HTERT RPE-1 (cell line): ENCODE measurements around the gene GLUD1.
"Not testable (repeated sequence)": the region's sequence is repeated elsewhere in the genome, so short reads cannot be mapped to it uniquely, and the experiment has no call there.

Experiments used
- in situ Hi-C: fragments of 300-500 bp; cut with MboI; formaldehyde crosslinking; loops from 4 replicates; pipeline ENCODE4 v1.14.3; 2020; ENCODE audit warnings: low sequenced_read_pairs

Gene GLUD1

GRCh38 chr10:87090779-87091178 lies 3.9 kb downstream of the GLUD1 start:
- in situ Hi-C loops: no loop called here

GRCh38 chr10:87089746-87090145 lies 4.9 kb downstream of the GLUD1 start:
- in situ Hi-C loops: no loop called here

GRCh38 chr10:87085537-87085936 lies 9.1 kb downstream of the GLUD1 start:
- in situ Hi-C loops: no loop called here

GRCh38 chr10:87084291-87084782 lies 10.3 kb downstream of the GLUD1 start:
- in situ Hi-C loops: not testable (repeated sequence)

GRCh38 chr10:87083576-87084290 lies 10.9 kb downstream of the GLUD1 start:
- in situ Hi-C loops: not testable (repeated sequence)

GRCh38 chr10:87082219-87082618 lies 12.4 kb downstream of the GLUD1 start:
- in situ Hi-C loops: not testable (repeated sequence)

- in situ Hi-C loops: not testable (repeated sequence)
Observed at GRCh38 chr10:87081574-87081973, 13.1 kb downstream of the GLUD1 start.

- in situ Hi-C loops: not testable (repeated sequence)
Observed at GRCh38 chr10:87080621-87081020, 14.0 kb downstream of the GLUD1 start.

- in situ Hi-C loops: no loop called here
Observed at GRCh38 chr10:87079106-87079836, 15.4 kb downstream of the GLUD1 start.

- in situ Hi-C loops: not testable (repeated sequence)
Observed at GRCh38 chr10:87076421-87076820, 18.2 kb downstream of the GLUD1 start.

- in situ Hi-C loops: no loop called here
Observed at GRCh38 chr10:87072449-87072848, 22.2 kb downstream of the GLUD1 start.

GRCh38 chr10:87068281-87068680 lies 26.4 kb downstream of the GLUD1 start:
- in situ Hi-C loops: no loop called here

- in situ Hi-C loops: no loop called here
Observed at GRCh38 chr10:87066865-87067264, 27.8 kb downstream of the GLUD1 start.

GRCh38 chr10:87066178-87066577 lies 28.5 kb downstream of the GLUD1 start:
- in situ Hi-C loops: no loop called here

GRCh38 chr10:87064651-87065050 lies 30.0 kb downstream of the GLUD1 start:
- in situ Hi-C loops: no loop called here

- in situ Hi-C loops: no loop called here
Observed at GRCh38 chr10:87060280-87060928, 34.2 kb downstream of the GLUD1 start.

- in situ Hi-C loops: no loop called here
Observed at GRCh38 chr10:87059401-87059800, 35.2 kb downstream of the GLUD1 start.

GRCh38 chr10:87058171-87058570 lies 36.5 kb downstream of the GLUD1 start:
- in situ Hi-C loops: no loop called here

- in situ Hi-C loops: no loop called here
Observed at GRCh38 chr10:87054373-87055295, 40.0 kb downstream of the GLUD1 start.

- in situ Hi-C loops: no loop called here
Observed at GRCh38 chr10:87053577-87054181, 41.0 kb downstream of the GLUD1 start.
